GM23338 (cell line): ENCODE data around the gene ABCA1. TPM values are rescaled to one million over a fixed set of nuclear protein-coding genes. Genes with fewer than 3 reads are reported as not detected.

Experiments used
- ATAC-seq: fragments of 200-7000 bp; cut with Tn5 transposase; 3 replicates; pipeline ENCODE4 v1.9.1; 2020
- DNase-seq: peaks from one replicate; pipeline ENCODE4 v3.0.0-alpha.2; 2015; ENCODE audit warnings: low spot score
- H2AFZ ChIP-seq: fragments of 200-600 bp; sonication (generic); 2 replicates; pipeline ENCODE4 v1.8.0; 2016; ENCODE audit warnings: antibody characterized with exemption, mild to moderate bottlenecking, moderate library complexity
- H3F3A ChIP-seq: fragments of 200-600 bp; sonication (generic); replicated peaks from 2 replicates; pipeline ENCODE4 v1.8.0; 2017; ENCODE audit warnings: antibody characterized with exemption, mixed run types, low read depth
- H3K27ac ChIP-seq: fragments of 200-600 bp; sonication (generic); 2 replicates; pipeline ENCODE4 v1.6.1; 2016; ENCODE audit warnings: low read depth
- H3K27me3 ChIP-seq: fragments of 200-600 bp; sonication (generic); 2 replicates; pipeline ENCODE4 v1.8.0; 2016; ENCODE audit warnings: mild to moderate bottlenecking, mixed run types, moderate library complexity; ENCODE audit not compliant: insufficient read depth
- H3K36me3 ChIP-seq: fragments of 200-600 bp; sonication (generic); 2 replicates; pipeline ENCODE4 v1.8.0; 2016; ENCODE audit warnings: mild to moderate bottlenecking; ENCODE audit not compliant: insufficient read depth
- H3K4me1 ChIP-seq: fragments of 200-600 bp; sonication (generic); 2 replicates; pipeline ENCODE4 v1.8.0; 2016; ENCODE audit warnings: mild to moderate bottlenecking, moderate library complexity; ENCODE audit not compliant: insufficient read depth
- H3K4me2 ChIP-seq: fragments of 200-600 bp; sonication (generic); 2 replicates; pipeline ENCODE4 v1.7.1; 2017; ENCODE audit warnings: mixed run types
- H3K4me3 ChIP-seq: fragments of 200-600 bp; sonication (generic); 2 replicates; pipeline ENCODE4 v1.6.1; 2016; ENCODE audit warnings: mixed run types
- H3K79me2 ChIP-seq: fragments of 200-600 bp; sonication (generic); replicated peaks from 2 replicates; pipeline ENCODE4 v1.8.0; 2017; ENCODE audit warnings: mild to moderate bottlenecking; ENCODE audit not compliant: insufficient read depth
- H3K9me2 ChIP-seq: fragments of 200-600 bp; sonication (generic); 2 replicates; pipeline ENCODE4 v1.8.0; 2017; ENCODE audit not compliant: insufficient read depth
- H4K20me1 ChIP-seq: fragments of 200-600 bp; sonication (generic); replicated peaks from 2 replicates; pipeline ENCODE4 v1.8.0; 2017; ENCODE audit warnings: mild to moderate bottlenecking; ENCODE audit not compliant: insufficient read depth
- H3K27ac Mint-ChIP-seq: 2 replicates; pipeline ENCODE4 v1.8.0; 2020; ENCODE audit warnings: inconsistent platforms, mild to moderate bottlenecking, moderate library complexity, mixed read lengths
- H3K27me3 Mint-ChIP-seq: 3 replicates; pipeline ENCODE4 v1.8.0; 2022; ENCODE audit warnings: low read depth, mild to moderate bottlenecking, moderate library complexity, mixed read lengths, inconsistent platforms; ENCODE audit not compliant: insufficient read depth, poor library complexity
- H3K36me3 Mint-ChIP-seq: 3 replicates; pipeline ENCODE4 v1.8.0; 2021; ENCODE audit warnings: low read depth, mild to moderate bottlenecking, inconsistent platforms, moderate library complexity, mixed read lengths
- H3K4me1 Mint-ChIP-seq: 3 replicates; pipeline ENCODE4 v1.8.0; 2020; ENCODE audit warnings: mild to moderate bottlenecking, inconsistent platforms, mixed read lengths
- H3K4me3 Mint-ChIP-seq: 3 replicates; pipeline ENCODE4 v1.8.0; 2021; ENCODE audit warnings: moderate library complexity, mild to moderate bottlenecking, inconsistent platforms, mixed read lengths
- H3K9me3 Mint-ChIP-seq: 3 replicates; pipeline ENCODE4 v1.8.0; 2020; ENCODE audit warnings: moderate library complexity, mild to moderate bottlenecking, inconsistent platforms, mixed read lengths
- CREB1 ChIP-seq: fragments of 250-450 bp; sonication (Bioruptor Pico); IDR thresholded peaks from 2 replicates; pipeline ENCODE4 v1.5.0; 2020; ENCODE audit warnings: low read depth, mild to moderate bottlenecking, moderate library complexity
- EZH2 ChIP-seq: fragments of 200-600 bp; sonication (generic); IDR thresholded peaks from one replicate; pipeline ENCODE4 v1.8.0; 2017; ENCODE audit warnings: antibody characterized with exemption, mild to moderate bottlenecking, low read depth; ENCODE audit not compliant: unreplicated experiment
- EZH2phosphoT487 ChIP-seq: fragments of 200-600 bp; sonication (generic); IDR thresholded peaks from one replicate; pipeline ENCODE4 v1.8.1; 2018; ENCODE audit warnings: antibody characterized with exemption; ENCODE audit not compliant: unreplicated experiment
- JUNB ChIP-seq: IDR thresholded peaks from one replicate; pipeline ENCODE4 v1.6.1; 2016; ENCODE audit warnings: antibody characterized with exemption; ENCODE audit not compliant: unreplicated experiment
- NANOG ChIP-seq: IDR thresholded peaks from 2 replicates; pipeline ENCODE4 v1.6.1; 2016; ENCODE audit warnings: antibody characterized with exemption, borderline replicate concordance
- POLR2AphosphoS5 ChIP-seq: IDR thresholded peaks from 2 replicates; pipeline ENCODE4 v1.6.1; 2016; ENCODE audit warnings: antibody characterized with exemption, low read depth
- STAT1 ChIP-seq: IDR thresholded peaks from one replicate; pipeline ENCODE4 v1.6.1; 2016; ENCODE audit warnings: antibody characterized with exemption; ENCODE audit not compliant: unreplicated experiment
- ZNF114 ChIP-seq: fragments of 250-450 bp; sonication (Bioruptor Pico); IDR thresholded peaks from 2 replicates; pipeline ENCODE4 v1.5.0; 2020; ENCODE audit warnings: mild to moderate bottlenecking, moderate library complexity
- ZNF331 ChIP-seq: fragments of 250-450 bp; sonication (Bioruptor Pico); IDR thresholded peaks from 2 replicates; pipeline ENCODE4 v1.5.0; 2020; ENCODE audit warnings: low read depth, mild to moderate bottlenecking, moderate library complexity
- polyA plus RNA-seq: library from polyadenylated mRNA; unstranded; fragments of >200 nt; fragmentation: Nextera tagmentation; extraction: Ambion mirVana; gene quantifications from 2 replicates; pipeline ENCODE4 v1.2.1, GENCODE V29; 2016
- total RNA-seq: library from RNA; depleted of rRNA; stranded (reverse); fragments of >200 nt; shearing (Covaris generic); gene quantifications from 2 replicates; pipeline ENCODE4 v1.2.3, GENCODE V29; 2014
- TF ChIP-seq, protein P1 (sequence below): IDR thresholded peaks from one replicate; pipeline ENCODE4 v1.6.1; 2018; ENCODE audit warnings: antibody characterized with exemption; ENCODE audit not compliant: unreplicated experiment
- TF ChIP-seq, protein P2 (sequence below): IDR thresholded peaks from 2 replicates; pipeline ENCODE4 v1.6.1; 2016; ENCODE audit warnings: antibody characterized with exemption
- TF ChIP-seq, protein P3 (sequence below), 2 experiments: fragments of 200-600 bp in 1 of 2; sonication (generic) in 1 of 2; conservative IDR thresholded peaks; 2 replicates each; pipeline versions ENCODE4 v1.5.1 to v1.6.1; 2016 to 2017; ENCODE audit warnings: antibody characterized with exemption in 2 of 2, low read depth in 2 of 2, mild to moderate bottlenecking in 2 of 2, moderate library complexity in 1 of 2
- TF ChIP-seq, protein P4 (sequence below): fragments of 250-450 bp; sonication (Bioruptor Pico); IDR thresholded peaks from 2 replicates; pipeline ENCODE4 v1.5.0; 2020; ENCODE audit warnings: mild to moderate bottlenecking, moderate library complexity

Gene ABCA1
- total and polyA plus RNA-seq, 2 experiments from 2014 or later: 1.4 to 2.8 TPM

DNA sequence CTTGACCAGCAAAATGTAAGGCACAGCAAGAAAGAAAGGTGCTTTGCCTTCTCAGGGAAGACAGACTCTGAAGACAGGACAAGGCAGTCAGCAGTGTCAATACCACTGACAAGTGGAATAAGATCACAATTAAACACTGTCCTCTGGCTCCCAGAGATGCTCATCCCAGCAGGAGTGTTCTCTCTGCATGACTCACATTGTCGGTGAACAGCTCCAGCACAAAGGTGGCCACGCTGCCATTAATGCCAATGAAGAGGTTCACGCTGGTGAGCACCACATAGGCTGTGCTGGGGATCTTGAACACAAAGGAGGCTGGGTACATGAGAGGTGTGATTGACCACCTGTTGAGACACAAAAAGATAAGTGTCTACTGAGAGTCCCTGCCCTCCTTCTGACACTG is 132.1 kb downstream of the ABCA1 start:
- H3K36me3 Mint-ChIP-seq: peaks cover 63% of the 10 kb centered on the region
- no peaks in the 10 kb centered on the region for H3K4me1 Mint-ChIP-seq
- DNase-seq (no peak), ATAC-seq (no peak)
- Histone ChIP-seq H3F3A (no peaks in the 10 kb centered on the region), H2AFZ (no peak overlapping the region), H3K27ac (no peak overlapping the region), H3K4me2 (no peak overlapping the region), H4K20me1 (no peaks in the 10 kb centered on the region), H3K9me2 (no peaks in the 10 kb centered on the region), H3K36me3 (no peaks in the 10 kb centered on the region), H3K4me3 (no peak overlapping the region), H3K4me1 (no peaks in the 10 kb centered on the region), H3K79me2 (no peaks in the 10 kb centered on the region), H3K27me3 (no peaks in the 10 kb centered on the region)
- H3K27me3 Mint-ChIP-seq: no peaks in the 10 kb centered on the region
- H3K27ac Mint-ChIP-seq: peak overlapping the region; percentile 32; the same call in 1 of the 2 replicates
- no peak overlapping the region for H3K4me3 Mint-ChIP-seq
- no peak for TF ChIP-seq ZNF331 (CRISPR knock-in tag)
- TF ChIP-seq CREB1 (CRISPR knock-in tag): no peak
- TF ChIP-seq ZNF114: no peak
- no peak for TF ChIP-seq STAT1
- TF ChIP-seq JUNB: no peak
- TF ChIP-seq, protein P1, sequence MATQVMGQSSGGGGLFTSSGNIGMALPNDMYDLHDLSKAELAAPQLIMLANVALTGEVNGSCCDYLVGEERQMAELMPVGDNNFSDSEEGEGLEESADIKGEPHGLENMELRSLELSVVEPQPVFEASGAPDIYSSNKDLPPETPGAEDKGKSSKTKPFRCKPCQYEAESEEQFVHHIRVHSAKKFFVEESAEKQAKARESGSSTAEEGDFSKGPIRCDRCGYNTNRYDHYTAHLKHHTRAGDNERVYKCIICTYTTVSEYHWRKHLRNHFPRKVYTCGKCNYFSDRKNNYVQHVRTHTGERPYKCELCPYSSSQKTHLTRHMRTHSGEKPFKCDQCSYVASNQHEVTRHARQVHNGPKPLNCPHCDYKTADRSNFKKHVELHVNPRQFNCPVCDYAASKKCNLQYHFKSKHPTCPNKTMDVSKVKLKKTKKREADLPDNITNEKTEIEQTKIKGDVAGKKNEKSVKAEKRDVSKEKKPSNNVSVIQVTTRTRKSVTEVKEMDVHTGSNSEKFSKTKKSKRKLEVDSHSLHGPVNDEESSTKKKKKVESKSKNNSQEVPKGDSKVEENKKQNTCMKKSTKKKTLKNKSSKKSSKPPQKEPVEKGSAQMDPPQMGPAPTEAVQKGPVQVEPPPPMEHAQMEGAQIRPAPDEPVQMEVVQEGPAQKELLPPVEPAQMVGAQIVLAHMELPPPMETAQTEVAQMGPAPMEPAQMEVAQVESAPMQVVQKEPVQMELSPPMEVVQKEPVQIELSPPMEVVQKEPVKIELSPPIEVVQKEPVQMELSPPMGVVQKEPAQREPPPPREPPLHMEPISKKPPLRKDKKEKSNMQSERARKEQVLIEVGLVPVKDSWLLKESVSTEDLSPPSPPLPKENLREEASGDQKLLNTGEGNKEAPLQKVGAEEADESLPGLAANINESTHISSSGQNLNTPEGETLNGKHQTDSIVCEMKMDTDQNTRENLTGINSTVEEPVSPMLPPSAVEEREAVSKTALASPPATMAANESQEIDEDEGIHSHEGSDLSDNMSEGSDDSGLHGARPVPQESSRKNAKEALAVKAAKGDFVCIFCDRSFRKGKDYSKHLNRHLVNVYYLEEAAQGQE: no peak
- TF ChIP-seq, protein P2, sequence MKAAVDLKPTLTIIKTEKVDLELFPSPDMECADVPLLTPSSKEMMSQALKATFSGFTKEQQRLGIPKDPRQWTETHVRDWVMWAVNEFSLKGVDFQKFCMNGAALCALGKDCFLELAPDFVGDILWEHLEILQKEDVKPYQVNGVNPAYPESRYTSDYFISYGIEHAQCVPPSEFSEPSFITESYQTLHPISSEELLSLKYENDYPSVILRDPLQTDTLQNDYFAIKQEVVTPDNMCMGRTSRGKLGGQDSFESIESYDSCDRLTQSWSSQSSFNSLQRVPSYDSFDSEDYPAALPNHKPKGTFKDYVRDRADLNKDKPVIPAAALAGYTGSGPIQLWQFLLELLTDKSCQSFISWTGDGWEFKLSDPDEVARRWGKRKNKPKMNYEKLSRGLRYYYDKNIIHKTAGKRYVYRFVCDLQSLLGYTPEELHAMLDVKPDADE: no peak
- no peak for TF ChIP-seq EZH2
- no peak for TF ChIP-seq EZH2phosphoT487
- no peak for TF ChIP-seq POLR2AphosphoS5
- TF ChIP-seq NANOG: no peak
- TF ChIP-seq, protein P3, sequence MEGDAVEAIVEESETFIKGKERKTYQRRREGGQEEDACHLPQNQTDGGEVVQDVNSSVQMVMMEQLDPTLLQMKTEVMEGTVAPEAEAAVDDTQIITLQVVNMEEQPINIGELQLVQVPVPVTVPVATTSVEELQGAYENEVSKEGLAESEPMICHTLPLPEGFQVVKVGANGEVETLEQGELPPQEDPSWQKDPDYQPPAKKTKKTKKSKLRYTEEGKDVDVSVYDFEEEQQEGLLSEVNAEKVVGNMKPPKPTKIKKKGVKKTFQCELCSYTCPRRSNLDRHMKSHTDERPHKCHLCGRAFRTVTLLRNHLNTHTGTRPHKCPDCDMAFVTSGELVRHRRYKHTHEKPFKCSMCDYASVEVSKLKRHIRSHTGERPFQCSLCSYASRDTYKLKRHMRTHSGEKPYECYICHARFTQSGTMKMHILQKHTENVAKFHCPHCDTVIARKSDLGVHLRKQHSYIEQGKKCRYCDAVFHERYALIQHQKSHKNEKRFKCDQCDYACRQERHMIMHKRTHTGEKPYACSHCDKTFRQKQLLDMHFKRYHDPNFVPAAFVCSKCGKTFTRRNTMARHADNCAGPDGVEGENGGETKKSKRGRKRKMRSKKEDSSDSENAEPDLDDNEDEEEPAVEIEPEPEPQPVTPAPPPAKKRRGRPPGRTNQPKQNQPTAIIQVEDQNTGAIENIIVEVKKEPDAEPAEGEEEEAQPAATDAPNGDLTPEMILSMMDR (conservative IDR thresholded peaks at IDR 0.05; ENCODE audit: low read depth in 2 of 2): no peak
- TF ChIP-seq, protein P4, sequence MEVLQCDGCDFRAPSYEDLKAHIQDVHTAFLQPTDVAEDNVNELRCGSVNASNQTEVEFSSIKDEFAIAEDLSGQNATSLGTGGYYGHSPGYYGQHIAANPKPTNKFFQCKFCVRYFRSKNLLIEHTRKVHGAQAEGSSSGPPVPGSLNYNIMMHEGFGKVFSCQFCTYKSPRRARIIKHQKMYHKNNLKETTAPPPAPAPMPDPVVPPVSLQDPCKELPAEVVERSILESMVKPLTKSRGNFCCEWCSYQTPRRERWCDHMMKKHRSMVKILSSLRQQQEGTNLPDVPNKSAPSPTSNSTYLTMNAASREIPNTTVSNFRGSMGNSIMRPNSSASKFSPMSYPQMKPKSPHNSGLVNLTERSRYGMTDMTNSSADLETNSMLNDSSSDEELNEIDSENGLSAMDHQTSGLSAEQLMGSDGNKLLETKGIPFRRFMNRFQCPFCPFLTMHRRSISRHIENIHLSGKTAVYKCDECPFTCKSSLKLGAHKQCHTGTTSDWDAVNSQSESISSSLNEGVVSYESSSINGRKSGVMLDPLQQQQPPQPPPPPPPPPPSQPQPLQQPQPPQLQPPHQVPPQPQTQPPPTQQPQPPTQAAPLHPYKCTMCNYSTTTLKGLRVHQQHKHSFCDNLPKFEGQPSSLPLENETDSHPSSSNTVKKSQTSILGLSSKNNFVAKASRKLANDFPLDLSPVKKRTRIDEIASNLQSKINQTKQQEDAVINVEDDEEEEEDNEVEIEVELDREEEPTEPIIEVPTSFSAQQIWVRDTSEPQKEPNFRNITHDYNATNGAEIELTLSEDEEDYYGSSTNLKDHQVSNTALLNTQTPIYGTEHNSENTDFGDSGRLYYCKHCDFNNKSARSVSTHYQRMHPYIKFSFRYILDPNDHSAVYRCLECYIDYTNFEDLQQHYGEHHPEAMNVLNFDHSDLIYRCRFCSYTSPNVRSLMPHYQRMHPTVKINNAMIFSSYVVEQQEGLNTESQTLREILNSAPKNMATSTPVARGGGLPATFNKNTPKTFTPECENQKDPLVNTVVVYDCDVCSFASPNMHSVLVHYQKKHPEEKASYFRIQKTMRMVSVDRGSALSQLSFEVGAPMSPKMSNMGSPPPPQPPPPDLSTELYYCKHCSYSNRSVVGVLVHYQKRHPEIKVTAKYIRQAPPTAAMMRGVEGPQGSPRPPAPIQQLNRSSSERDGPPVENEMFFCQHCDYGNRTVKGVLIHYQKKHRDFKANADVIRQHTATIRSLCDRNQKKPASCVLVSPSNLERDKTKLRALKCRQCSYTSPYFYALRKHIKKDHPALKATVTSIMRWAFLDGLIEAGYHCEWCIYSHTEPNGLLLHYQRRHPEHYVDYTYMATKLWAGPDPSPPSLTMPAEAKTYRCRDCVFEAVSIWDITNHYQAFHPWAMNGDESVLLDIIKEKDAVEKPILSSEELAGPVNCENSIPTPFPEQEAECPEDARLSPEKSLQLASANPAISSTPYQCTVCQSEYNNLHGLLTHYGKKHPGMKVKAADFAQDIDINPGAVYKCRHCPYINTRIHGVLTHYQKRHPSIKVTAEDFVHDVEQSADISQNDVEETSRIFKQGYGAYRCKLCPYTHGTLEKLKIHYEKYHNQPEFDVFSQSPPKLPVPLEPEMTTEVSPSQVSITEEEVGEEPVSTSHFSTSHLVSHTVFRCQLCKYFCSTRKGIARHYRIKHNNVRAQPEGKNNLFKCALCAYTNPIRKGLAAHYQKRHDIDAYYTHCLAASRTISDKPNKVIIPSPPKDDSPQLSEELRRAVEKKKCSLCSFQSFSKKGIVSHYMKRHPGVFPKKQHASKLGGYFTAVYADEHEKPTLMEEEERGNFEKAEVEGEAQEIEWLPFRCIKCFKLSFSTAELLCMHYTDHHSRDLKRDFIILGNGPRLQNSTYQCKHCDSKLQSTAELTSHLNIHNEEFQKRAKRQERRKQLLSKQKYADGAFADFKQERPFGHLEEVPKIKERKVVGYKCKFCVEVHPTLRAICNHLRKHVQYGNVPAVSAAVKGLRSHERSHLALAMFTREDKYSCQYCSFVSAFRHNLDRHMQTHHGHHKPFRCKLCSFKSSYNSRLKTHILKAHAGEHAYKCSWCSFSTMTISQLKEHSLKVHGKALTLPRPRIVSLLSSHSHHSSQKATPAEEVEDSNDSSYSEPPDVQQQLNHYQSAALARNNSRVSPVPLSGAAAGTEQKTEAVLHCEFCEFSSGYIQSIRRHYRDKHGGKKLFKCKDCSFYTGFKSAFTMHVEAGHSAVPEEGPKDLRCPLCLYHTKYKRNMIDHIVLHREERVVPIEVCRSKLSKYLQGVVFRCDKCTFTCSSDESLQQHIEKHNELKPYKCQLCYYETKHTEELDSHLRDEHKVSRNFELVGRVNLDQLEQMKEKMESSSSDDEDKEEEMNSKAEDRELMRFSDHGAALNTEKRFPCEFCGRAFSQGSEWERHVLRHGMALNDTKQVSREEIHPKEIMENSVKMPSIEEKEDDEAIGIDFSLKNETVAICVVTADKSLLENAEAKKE (CRISPR knock-in tag): no peak
- H3K9me3 Mint-ChIP-seq: no peaks in the 10 kb centered on the region
